ENCODE data around the gene NKAIN2.
"Not testable (repeated sequence)": the region's sequence is repeated elsewhere in the genome, so short reads cannot be mapped to it uniquely, and the experiment has no call there.

The NKAIN2 gene

DNA sequence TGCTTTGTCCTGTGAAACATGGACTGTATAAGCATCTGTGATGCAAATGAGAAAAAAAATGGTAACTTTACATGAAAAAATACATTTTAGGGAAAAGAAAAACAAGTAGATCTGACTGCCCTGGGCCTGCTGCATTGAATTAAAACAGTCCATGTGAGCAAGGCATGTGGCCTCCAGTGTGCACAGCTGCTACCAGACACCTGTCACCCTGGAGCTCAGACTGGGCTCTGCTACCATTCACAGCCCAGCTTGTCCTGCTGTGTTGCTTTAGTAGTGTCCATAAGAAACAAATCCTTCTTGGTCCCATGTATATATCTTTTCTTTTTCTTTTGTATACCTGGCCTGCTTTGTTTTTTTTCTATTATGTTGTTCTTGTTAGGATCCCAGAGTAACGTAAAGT, 315.9 kb downstream of the NKAIN2 start:
- DNase-seq = no peak

GRCh38 chr6:124123617-124124209, 320.0 kb downstream of the NKAIN2 start:
- no peak for DNase-seq

DNA sequence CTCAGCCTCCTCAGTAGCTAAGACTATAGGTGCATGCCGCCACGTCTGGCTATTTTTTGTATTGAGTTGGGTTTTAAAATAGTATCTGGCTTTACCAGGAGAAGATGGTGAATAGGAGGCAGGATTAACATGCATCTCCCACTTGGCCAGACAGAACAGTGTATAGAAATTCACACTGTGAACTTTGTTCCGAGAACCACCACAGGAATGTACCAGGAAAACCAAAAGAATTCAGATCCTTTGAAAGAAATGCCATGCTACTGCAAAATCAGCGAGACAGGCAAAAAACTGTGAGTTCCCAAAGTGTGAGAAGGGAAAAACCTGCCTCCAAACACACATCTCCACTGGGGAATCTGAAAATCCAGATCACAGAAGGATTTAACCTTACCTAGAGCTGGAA, 327.6 kb downstream of the NKAIN2 start:
- DNase-seq = no peak

DNA sequence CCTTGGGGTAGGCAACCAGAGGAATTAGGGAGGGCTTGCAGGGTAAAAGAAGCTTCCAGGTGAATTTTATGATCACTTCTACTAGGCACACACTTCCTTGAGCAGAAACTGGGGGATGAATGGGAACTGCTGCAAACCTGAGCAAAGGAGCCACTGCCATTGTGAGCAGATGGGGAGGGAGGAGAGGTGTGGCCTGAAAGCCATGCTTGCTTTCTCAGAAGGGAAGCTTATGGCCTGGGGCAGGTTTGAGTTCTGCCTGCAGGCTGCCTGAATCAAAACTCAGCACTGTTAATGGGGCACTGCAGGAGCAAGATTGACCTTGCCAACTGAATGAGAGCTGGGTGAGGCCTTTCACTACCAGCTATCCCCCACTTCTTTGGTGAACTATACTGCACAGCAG, 328.1 kb downstream of the NKAIN2 start:
- DNase-seq = no peak

DNA sequence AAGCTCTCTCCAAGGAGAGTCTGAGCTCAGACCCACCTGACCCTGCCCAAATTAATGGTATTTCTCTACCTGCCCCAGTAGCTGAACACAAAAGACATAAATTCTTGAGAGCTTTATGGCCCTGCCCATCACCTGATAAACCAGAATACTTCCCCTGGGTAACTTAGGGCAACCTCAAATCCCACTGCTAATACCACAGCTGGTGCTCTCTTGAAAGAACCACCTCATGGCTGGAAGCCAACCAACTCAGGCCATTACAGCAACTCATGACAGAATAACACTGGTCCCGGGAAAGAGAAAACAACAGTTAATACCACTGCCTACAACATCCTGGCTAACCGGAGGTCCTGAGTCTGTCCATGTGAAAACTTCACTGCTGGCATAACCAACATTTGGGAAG, 328.6 kb downstream of the NKAIN2 start:
- DNase-seq = no peak

DNA sequence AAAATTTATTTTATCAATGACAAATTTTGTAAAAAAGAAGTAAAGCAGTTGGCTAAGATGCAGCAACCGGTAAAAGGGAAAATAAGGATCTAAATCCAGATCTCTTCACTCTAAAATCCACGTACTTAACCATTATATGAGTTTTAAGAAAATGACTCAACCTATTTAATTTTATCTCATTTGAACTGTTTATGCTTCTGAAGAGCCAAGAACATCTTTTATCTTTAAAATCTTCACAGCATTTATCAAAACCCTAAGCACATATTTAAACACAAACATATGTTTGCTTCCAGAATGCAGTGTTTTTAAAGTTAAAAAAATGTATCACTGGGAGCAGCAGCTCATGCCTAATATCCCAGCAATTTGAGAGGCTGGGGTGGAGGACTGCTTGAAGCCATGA, 339.2 kb downstream of the NKAIN2 start:
- no peak for DNase-seq

DNA sequence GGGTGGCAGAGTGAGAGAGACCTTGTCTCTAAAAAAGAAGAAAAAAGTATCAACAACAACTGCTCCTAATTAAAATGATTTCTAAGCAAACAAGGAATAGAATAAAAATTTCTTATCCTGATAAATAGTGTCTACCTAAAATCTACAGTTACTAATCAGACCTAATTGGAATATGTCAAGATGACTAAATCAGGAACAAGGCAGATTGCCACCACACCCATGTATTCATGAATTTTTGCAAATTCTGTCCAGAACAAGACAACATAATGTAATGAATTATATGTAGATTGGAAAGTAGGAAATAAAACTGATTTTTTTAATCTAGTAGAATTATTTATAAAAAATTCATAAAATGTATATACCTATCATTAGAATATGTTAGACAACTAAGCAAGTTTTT, 339.8 kb downstream of the NKAIN2 start:
- DNase-seq = no peak

DNA sequence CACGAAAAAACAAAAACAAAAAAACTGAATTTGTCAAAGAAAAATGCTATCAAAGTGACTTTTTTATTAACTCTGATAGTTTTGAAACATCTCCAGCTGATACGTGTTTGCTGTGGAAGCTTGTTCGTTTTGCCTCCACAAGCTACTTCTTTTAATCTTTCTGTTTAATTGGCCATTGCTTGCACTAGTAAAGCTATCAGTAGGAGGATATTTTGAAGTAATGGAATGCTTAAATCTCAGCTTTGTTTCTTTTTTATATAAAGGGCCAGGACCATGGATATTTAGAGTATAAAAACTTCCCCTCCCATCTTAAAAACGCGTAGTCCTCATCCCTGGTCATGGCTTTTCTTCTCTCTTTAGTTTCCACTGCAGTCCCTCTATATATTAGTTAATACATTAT, 344.0 kb downstream of the NKAIN2 start:
- DNase-seq = no peak

DNA sequence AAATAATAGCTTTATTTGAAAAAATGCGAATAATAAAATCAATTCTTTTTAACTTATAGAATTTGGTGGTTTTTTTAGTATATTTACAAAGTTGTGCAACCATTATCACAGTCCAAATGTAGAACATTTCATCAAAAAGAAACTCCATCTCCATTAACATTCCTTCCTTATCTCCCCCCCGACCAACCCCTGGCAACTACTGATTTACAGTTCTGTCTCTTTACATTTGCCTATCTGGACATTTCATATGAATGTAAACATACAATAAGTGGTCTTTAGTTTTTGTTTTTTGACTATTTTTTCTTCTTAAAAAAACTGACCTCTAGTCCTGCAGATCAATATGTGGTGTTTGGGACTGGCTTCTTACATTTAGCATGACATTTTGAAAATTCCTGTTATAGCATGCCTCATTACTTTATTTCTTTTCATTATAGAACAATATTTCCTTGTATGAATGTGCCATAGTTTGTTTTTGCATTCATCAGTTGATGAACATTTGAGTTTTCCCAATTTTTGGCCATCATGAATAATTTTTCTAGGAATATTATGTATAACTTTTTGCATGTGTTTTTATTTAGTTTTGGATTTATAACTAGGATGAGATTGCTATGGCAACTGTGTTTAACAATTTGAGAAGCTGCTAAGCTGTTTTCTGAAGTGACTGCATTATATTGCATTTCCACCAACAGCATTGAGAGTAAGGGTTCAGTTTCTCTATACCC, 344.7 kb downstream of the NKAIN2 start:
- DNase-seq = no peak

DNA sequence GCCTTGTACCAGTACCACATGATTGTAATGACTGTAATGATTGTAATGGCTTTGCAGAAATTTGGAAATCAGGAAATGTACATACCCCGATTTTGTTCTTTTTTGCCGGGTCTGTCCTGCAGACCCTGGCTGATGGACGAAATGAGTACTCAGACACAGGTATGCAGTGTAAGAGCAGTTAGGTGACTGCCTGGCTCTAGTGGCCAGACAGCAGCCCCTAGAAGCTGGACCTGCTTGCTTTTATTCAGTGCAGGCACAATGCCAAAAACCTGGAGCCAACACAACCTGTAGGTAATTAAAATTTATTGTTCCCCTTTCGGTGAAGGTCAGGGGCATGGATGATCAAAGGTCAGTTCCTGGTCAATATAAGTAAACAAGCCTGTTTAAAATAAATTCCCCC, 346.0 kb downstream of the NKAIN2 start:
- no peak for DNase-seq

- DNase-seq = no peak
These were observed 354.4 kb downstream of the NKAIN2 start for GRCh38 chr6:124158024-124158423.

- DNase-seq = no peak
These were observed 360.0 kb downstream of the NKAIN2 start for GRCh38 chr6:124163676-124164075.

- DNase-seq = no peak
These were observed 360.7 kb downstream of the NKAIN2 start for GRCh38 chr6:124164343-124164742.

GRCh38 chr6:124167249-124167648, 363.6 kb downstream of the NKAIN2 start:
- not testable (repeated sequence) for DNase-seq

GRCh38 chr6:124190256-124190655, 386.6 kb downstream of the NKAIN2 start:
- DNase-seq = no peak

GRCh38 chr6:124193132-124193531, 389.5 kb downstream of the NKAIN2 start:
- no peak for DNase-seq

DNA sequence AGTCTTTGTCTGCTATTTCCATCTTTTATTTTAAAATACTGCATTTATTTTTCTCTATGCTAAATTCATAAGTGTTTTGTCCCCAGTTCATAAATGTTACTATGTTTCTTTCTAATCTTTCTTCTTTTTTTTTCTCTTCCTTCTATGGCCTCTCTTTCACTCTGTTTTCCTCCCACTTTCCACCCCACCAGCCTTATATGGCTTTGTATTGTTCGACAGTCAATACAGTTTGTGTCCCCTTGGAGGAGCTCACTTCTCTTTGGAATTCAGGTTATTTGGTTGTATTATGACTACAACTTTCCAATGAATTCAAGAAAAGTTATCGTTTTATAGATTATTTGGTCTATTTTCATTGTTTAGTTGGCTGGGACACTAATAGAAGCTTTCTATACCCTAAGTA, 393.5 kb downstream of the NKAIN2 start:
- no peak for DNase-seq

DNA sequence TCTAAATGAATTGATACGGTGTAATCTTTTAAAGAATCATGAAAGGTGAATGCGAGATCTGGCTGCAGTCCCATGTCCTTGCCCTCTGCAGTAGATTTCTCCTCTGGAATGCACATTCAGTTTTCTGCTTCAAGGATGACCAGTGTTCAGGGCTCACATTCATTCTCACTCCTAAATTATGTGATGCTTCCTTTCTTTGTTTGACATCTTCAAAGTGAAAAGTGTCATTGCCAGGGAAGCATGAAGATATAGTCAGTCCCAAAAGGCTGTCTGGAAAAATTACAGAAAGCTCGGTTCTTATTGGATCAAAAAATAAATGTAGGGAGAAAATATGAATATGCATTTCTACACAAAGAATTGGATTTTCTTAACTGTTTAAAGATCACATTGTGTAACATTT, 395.6 kb downstream of the NKAIN2 start:
- no peak for DNase-seq

- DNase-seq = no peak
These were observed 397.0 kb downstream of the NKAIN2 start for GRCh38 chr6:124200661-124201060.

DNA sequence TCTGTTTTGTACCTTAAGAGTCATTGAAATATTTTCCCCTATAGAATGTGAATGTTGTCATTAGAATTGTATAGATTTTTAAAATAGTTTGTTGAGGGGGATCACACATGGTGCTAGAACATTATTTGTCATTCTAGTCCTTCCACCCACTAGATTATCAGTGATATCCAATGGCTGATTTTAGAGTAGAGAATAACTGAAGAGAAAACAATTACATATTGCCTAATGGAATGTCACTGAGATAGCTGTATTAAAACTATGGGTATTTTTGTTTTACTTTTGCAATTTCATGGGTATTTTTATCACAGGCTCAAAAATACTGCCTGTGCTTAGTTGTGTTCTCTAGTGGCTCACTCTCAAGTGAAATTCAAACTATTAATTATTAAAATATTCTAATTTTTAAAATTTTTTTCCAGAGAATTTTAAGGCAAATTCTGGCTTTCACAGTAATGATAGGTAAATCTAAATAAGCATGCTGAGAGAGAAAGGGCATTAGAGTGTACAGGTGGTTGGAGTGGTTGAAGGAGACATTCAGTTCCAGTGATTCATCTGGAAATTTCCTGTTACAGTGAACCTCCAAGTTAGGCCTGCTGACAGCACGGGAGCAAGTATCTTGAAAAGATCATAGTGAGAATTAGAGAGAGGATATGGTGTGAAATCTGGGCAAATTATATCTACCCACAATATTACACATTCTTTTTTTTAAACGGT, 399.6 kb downstream of the NKAIN2 start:
- DNase-seq = no peak

- DNase-seq = no peak
These were observed 400.1 kb downstream of the NKAIN2 start for GRCh38 chr6:124203812-124204167.

GRCh38 chr6:124205921-124206320, 402.3 kb downstream of the NKAIN2 start:
- no peak for DNase-seq

DNA sequence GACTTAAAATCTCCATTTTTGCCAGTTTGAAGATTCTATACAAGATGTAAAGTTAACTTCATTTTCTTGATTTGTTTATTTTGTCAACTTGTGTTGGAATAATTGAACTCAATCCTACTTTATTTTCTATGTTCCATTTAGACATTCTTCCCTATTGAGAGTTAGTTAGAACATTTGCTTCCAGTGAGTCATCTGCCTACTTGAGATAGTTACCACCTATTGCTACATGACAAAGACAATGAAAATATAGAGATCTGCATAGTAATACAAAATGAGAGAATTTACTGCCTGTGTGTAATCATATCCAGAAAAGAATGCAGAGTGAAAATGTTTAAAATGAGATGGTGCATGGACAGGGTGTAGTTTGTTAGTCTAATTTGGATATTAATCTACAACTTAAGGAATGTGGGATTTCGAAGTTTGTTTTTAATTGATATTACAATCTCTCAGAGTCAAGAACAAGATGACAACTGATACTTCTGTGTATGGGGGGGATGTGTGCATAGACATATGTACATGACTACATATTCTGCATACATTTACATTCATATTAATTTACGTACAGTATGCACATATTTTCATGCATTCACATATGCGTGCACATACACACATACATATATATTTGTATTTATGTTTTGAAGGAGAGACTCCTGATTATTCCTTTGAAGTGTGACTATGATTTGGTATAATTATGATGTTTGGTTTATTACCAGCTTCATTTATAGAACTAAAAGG, 420.1 kb downstream of the NKAIN2 start:
- DNase-seq = no peak

- no peak for DNase-seq
These were observed 422.7 kb downstream of the NKAIN2 start for GRCh38 chr6:124226396-124226795.

Measured in GOT3 (cell line).